ENCODE measurements around the gene EVC.

GRCh38 chr4:5823542-5824211, 112.7 kb downstream of the EVC start:
- TF ChIP-seq TARDBP (IDR thresholded peaks at IDR 0.05), result no peak
- TF ChIP-seq SP1 (IDR thresholded peaks at IDR 0.05), result no peak
- TF ChIP-seq ARNT (IDR thresholded peaks at IDR 0.05), result no peak
- TF ChIP-seq SUZ12 (IDR thresholded peaks at IDR 0.05), result no peak
- TF ChIP-seq NFRKB (IDR thresholded peaks at IDR 0.05), result no peak
- TF ChIP-seq CTBP1 (IDR thresholded peaks at IDR 0.05; ENCODE audit: borderline replicate concordance), result no peak
- TF ChIP-seq ELF4 (IDR thresholded peaks at IDR 0.05), result no peak
- no peak for TF ChIP-seq FOXA1 (IDR thresholded peaks at IDR 0.05)
